NCI-H1694 treated with DMSO at 0.1 percent for 48 hours (cell line): ENCODE data around the gene CTPS1.

Experiments
- DNase-seq: peaks from one replicate; lab custom pipeline; 2025; lab: John Stamatoyannopoulos, UW

The CTPS1 gene

DNA sequence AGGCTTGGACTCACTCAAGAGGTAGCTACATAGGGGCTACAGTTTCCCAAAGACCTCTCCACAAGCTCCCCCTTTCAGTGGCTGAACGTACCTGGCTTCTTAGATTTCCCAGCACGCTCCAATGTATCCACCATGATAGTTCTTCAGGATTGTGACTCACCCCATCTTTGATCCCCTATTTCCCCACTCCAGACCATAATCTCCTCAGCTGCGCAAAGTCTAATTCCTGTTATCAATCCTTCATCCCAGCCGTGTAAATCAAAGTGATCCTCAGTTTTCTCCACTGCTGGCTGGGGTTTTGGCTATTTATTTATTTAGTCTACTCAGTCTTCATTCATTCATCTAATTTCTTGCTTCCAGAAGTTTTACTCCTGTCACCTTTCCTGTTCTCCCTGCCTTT, 13.1 kb upstream of the CTPS1 start:
- no peak for DNase-seq

- no peak for DNase-seq
These were observed 10.1 kb upstream of the CTPS1 start for GRCh38 chr1:40969445-40969844.

GRCh38 chr1:40971966-40972365, 7.5 kb upstream of the CTPS1 start:
- no peak for DNase-seq

GRCh38 chr1:40973912-40974311, 5.6 kb upstream of the CTPS1 start:
- no peak for DNase-seq

DNA sequence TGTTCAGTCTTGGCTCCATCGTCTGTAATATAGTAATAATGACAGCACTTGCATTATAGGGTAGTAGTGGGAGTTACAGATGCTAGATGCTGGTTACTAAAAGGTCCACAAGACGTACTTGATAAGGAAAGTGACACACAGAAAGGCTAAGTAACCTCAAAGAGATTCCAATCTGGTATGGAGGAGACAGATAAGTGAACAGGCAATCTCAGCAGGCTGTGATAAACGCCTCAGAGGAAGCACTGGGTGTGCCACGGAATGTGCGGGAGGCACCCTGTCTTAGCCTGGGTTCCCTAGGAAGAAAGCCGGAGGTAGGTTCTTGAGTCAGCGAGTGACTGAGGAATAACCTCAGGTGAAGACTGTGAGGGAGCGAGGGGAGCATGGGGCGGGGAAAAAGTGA, 4.6 kb upstream of the CTPS1 start:
- DNase-seq = no peak

GRCh38 chr1:40976952-40977690, 2.4 kb upstream of the CTPS1 start:
- no peak for DNase-seq

GRCh38 chr1:40977716-40978115, 1.8 kb upstream of the CTPS1 start:
- no peak for DNase-seq

GRCh38 chr1:40978886-40979240, 633 bp upstream of the CTPS1 start:
- DNase-seq = no peak

GRCh38 chr1:40980068-40980452, 564 bp downstream of the CTPS1 start:
- DNase-seq = no peak

- peak; percentile 26 for DNase-seq
These were observed 1.1 kb downstream of the CTPS1 start for GRCh38 chr1:40980453-40981121.

DNA sequence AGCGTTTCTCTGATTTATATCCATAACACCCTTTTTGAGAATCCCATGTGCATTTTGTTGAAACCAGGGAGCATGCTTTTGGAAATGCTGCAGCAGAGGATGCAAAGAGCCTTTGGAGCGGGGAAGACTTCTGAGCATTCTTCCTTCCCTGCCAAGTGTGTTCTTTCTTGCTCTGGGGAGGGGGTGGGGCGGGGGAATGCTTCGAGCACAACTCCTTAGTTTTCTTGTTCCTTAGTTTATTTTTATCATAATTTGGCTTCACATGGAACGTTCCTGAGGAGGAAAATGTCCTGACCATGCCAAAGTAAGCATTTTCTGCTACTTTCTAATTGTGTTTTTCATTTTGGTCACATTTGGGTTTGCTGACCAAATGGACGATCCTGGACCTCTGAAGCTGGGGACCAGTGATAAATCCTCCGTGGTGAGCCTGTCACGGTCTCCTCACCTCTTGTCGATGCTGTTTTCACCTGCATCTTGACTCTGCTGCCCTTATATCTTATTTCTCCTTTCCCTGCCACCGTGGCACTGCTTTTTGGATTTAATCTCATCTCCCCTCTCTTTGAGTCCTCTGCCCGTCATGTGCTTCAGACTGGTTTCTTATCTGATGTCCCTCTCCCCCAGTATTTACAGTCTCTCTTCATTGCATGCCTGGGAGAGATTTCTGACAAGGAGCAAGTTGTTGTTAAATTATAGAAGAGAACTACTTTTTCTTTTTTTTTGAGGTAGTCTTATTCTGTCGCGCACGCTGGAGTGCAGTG, 2.4 kb downstream of the CTPS1 start:
- no peak for DNase-seq

DNA sequence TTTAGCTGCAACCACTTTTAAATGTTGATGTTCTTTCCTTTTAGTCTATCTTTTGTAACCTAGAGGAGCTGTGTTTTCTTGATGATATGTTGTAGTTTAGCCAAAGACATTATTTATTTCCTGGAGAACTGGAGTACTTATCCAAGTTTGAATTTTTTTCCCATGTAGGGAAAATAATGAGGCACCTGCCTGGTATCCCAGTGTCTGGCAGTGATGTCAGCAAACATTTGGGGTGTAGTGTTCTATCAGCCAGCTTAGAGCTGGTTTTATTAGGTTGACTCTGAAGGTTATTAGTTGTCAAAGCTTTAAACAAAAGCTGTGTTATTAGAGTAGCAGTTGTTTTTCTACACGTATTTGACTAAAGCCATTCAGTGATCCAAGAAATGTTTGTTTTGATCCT, 3.2 kb downstream of the CTPS1 start:
- DNase-seq = no peak

GRCh38 chr1:40983286-40983685, 3.8 kb downstream of the CTPS1 start:
- DNase-seq = no peak

GRCh38 chr1:40984066-40984465, 4.6 kb downstream of the CTPS1 start:
- DNase-seq = no peak

GRCh38 chr1:40984531-40984930, 5.0 kb downstream of the CTPS1 start:
- DNase-seq = no peak

GRCh38 chr1:40985161-40985560, 5.7 kb downstream of the CTPS1 start:
- DNase-seq = peak; percentile 92

DNA sequence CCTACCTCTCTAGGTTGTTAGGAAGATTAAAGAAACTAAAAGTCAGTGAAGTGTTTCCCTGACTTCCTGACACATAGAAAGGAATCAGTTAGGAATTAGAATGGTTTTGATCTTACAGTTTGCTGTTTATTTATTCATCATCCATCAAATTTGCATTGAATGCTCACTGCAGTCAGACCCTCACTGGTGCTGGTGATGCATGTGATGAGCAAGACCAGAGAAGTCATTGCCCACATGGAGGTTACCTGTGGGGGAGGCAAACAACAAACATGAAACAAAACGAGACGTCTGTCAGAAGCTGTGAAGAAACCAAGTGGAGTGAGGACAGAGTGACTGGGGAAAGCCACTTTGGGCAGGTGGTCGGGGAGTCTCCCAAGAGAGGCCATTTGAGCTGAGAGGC, 6.4 kb downstream of the CTPS1 start:
- no peak for DNase-seq

GRCh38 chr1:40986328-40986783, 6.9 kb downstream of the CTPS1 start:
- no peak for DNase-seq

DNA sequence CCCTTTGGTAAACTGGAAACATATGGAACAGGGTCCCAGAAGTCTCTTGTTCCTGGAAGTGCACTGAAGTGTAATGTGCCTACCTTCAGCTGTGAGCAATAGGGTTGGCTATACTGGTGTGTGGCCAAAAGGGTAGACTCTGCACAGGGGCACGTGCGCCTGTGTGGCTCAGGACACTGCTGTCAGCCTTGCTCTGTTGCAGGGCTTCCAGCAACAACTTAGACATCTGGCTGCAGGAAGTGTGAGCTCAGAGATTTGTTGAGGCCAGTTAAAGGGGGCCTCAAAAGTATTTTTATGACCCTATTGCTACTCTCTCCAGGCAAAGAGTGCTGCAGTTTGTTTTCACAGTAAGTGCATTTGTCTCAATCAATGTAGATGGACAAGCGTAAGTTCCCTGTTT, 7.5 kb downstream of the CTPS1 start:
- peak; percentile 33 for DNase-seq

DNA sequence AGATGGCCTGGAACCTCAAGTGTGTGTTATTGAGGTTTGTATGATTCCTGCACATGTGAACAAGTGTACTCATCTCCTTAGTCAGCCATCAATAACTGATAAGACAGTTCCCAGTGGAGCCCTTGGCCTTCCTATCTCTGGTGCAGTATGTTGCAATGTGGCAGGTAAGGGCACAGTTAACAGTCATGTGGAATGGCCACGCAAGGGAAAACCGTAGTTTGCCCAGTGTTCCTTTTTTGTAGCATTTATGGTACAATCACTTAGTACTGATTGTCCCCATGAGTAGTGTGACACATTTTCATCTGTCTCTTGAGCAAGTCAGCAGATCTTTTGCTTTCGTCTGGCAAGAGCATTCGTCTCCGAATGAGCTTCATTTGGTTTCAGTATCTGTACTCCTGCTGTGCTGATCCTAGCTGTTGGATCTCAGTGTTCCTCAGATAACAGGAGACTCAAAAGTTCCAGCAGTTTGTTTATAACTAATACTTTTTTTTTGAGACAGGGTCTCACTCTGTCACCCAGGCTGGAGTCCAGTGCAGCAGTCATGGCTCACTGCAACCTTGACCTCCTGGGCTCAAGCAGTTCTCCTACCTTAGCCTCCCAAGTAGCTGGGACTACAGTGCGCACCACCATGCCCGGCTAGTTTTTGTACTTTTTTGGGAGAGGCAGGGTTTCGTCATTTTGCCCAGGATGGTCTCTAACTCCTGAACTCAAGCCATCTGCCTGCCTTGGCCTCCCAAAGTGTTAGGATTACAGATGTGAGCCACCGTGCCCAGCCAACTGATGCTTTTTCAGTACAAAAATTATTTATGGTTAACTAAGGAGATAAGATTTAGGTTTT, 8.2 kb downstream of the CTPS1 start:
- DNase-seq = no peak

- DNase-seq = no peak
These were observed 8.8 kb downstream of the CTPS1 start for GRCh38 chr1:40988280-40988679.

- no peak for DNase-seq
These were observed 9.6 kb downstream of the CTPS1 start for GRCh38 chr1:40989066-40989465.
